ENCODE data around the gene FXYD7. TPM values are rescaled to one million over a fixed set of nuclear protein-coding genes. Genes with fewer than 3 reads are reported as not detected.

FXYD7 gene
- total and polyA plus RNA-seq, 2 donors from 2014 or later: 0.94 TPM; not detected in 1

DNA sequence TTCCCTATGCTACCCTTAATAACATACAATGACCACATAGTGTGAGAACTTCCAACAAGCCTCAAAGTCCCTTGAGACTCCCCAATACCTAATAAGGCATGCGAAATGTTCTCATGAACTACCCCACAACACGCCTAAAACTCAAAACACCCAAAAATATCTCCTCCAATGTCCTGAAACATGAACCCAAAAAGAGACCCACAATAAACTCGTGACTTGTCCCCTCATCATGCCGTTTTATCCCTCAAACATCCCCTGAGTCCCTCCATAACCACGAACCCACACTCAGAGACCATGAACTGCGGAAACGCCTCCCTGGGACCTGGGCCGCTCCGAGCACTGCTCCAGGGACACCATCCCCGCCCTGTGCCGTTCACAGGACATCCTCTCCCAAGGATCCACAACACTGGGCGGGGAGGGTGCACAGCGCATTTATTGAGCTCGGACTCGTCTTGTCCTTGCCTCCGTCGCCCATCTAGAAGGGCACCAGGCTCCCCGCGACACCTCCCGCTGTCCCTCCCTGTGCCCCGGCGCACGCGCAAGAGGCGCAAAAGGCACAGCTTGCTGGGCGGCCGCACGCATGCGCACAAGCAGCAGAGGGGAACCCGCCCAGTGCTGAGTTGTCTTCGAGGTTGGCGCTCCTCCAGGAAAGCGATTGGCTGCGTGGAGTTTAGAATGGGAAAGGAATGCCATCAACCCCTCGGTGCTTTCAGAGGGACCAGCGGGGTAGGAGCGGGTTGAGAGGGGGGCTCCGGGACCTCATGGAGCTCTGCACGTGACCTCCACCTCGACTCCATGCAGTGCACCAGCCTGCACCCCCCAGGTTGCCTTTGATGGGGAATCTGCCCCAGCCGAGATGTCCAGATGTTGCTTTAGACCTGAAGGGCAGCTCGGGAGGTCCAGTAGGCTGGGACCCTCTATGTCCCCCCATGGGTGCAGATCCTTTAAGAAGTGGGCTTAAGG is 18.7 kb upstream of the FXYD7 start:
- FAIRE-seq (no peak), DNase-seq (peak; percentile 91 to 98 (median 95))
- Histone ChIP-seq H3K4me1 (ENCODE audit: control insufficient read depth in 2 of 3, insufficient read depth in 2 of 3, low read depth in 1 of 3, low read length in 3 of 3) (peaks cover 0 to 9% (median 0%) of the 10 kb centered on the region in 3 donors), H3K9me3 (ENCODE audit: control insufficient read depth in 2 of 3, insufficient read depth in 1 of 3, low read length in 3 of 3) (no peaks in the 10 kb centered on the region), H3K27ac (ENCODE audit: low read depth in 2 of 2, low read length in 2 of 2) (peak overlapping the region; percentile 75 to 89), H3K4me3 (ENCODE audit: low read length in 3 of 3) (peak overlapping the region; percentile 70 to 79 (median 77)), H3K27me3 (ENCODE audit: control insufficient read depth, insufficient read depth, low read length) (no peaks in the 10 kb centered on the region), H3K9ac (ENCODE audit: low read length in 3 of 3) (peak overlapping the region; percentile 61 to 88 (median 67)), H3K36me3 (ENCODE audit: control insufficient read depth in 2 of 3, insufficient read depth in 3 of 3, low read length in 3 of 3) (no peaks in the 10 kb centered on the region)
- intact Hi-C loops (cut with DNase I): no loop called here
- TF ChIP-seq, protein P1, sequence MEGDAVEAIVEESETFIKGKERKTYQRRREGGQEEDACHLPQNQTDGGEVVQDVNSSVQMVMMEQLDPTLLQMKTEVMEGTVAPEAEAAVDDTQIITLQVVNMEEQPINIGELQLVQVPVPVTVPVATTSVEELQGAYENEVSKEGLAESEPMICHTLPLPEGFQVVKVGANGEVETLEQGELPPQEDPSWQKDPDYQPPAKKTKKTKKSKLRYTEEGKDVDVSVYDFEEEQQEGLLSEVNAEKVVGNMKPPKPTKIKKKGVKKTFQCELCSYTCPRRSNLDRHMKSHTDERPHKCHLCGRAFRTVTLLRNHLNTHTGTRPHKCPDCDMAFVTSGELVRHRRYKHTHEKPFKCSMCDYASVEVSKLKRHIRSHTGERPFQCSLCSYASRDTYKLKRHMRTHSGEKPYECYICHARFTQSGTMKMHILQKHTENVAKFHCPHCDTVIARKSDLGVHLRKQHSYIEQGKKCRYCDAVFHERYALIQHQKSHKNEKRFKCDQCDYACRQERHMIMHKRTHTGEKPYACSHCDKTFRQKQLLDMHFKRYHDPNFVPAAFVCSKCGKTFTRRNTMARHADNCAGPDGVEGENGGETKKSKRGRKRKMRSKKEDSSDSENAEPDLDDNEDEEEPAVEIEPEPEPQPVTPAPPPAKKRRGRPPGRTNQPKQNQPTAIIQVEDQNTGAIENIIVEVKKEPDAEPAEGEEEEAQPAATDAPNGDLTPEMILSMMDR (IDR thresholded peaks at IDR 0.05; ENCODE audit: borderline replicate concordance, extremely low read depth, insufficient read depth): no peak

DNA sequence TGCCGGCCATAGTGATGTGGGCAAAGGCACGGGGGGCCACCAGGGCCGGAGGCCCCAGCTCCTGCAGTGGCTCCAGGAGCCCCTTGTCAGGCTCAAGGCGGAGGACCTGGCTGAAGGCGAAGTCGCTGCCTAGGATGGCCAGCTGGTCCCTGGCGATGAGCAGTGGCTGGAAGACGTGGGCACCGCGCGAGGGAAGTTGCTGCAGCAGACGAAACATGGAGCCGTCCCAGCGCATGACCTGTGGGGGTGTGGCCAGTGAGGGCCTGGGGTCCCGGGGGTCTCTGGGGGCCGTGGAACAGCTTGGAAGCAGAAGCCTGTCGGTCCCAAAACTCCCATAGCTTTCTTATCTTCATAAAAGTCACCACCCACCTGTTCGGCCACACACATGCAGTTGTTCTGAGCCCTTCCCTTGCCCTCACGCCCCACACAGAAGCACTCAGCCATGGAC is 17.8 kb upstream of the FXYD7 start:
- Histone ChIP-seq H3K9me3 (ENCODE audit: control insufficient read depth in 2 of 3, insufficient read depth in 1 of 3, low read length in 3 of 3) (no peaks in the 10 kb centered on the region), H3K9ac (ENCODE audit: low read length in 3 of 3) (no peak overlapping the region), H3K27me3 (ENCODE audit: control insufficient read depth, insufficient read depth, low read length) (no peaks in the 10 kb centered on the region), H3K4me1 (ENCODE audit: control insufficient read depth in 2 of 3, insufficient read depth in 2 of 3, low read depth in 1 of 3, low read length in 3 of 3) (peaks cover 0 to 9% (median 0%) of the 10 kb centered on the region in 3 donors), H3K36me3 (ENCODE audit: control insufficient read depth in 2 of 3, insufficient read depth in 3 of 3, low read length in 3 of 3) (no peaks in the 10 kb centered on the region), H3K27ac (ENCODE audit: low read depth in 2 of 2, low read length in 2 of 2) (no peak overlapping the region), H3K4me3 (ENCODE audit: low read length in 3 of 3) (peak overlapping the region in 1 of 3 donors; percentile 79)
- FAIRE-seq: no peak
- peak in 1 of 5 donors; percentile 81 for DNase-seq
- TF ChIP-seq, protein P1 (IDR thresholded peaks at IDR 0.05; ENCODE audit: borderline replicate concordance, extremely low read depth, insufficient read depth): no peak
- intact Hi-C loops (cut with DNase I): no loop called here

DNA sequence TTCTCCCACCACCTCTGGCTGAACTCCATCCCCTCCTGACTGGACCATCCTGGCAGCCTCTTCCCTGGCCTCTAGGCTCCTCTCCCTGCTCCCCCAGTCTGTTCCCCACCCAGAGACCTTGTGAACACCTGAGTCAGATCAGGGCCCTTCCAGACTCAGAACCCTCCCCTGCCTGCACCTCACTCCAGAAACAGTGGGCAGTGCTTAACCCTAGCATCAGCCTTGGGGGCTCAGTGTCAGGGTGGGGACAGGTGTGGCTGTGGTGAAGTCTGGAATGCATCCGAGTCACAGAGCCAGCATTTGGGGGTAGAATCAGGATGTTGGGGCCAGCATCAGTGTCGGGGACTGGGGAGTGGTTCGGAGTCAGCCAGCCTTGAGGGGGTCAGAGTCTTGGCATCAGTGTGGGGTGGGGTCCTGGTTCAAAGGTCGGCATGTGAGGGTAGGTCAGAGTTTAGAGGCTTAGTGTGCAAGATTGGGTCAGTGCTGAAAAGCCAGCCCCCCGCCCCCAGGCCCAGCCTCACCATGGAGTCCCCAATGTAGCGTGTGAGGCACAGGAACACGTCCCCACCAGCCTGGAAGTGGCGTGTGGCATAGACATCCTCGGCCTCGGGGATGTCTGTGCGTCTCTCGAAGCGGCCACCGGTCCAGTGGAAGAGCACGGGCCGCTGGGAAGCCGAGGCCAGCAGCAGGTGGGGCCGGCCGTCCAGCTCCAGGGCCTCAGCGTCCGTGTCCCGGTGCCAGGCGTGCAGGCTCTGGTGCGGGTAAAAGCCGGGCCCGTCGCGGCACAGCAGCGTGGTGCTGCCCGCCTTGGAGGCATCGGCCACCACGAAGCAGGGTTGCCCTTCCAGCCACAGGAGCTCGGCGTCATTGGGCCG is 17.1 kb upstream of the FXYD7 start:
- H3K27me3 ChIP-seq (ENCODE audit: control insufficient read depth, insufficient read depth, low read length): no peaks in the 10 kb centered on the region
- H3K9me3 ChIP-seq (ENCODE audit: control insufficient read depth in 2 of 3, insufficient read depth in 1 of 3, low read length in 3 of 3): no peaks in the 10 kb centered on the region
- H3K27ac ChIP-seq (ENCODE audit: low read depth in 2 of 2, low read length in 2 of 2): no peak overlapping the region
- H3K4me1 ChIP-seq (ENCODE audit: control insufficient read depth in 2 of 3, insufficient read depth in 2 of 3, low read depth in 1 of 3, low read length in 3 of 3): peaks cover 0 to 9% (median 0%) of the 10 kb centered on the region in 3 donors
- TF ChIP-seq, protein P1 (IDR thresholded peaks at IDR 0.05; ENCODE audit: borderline replicate concordance, extremely low read depth, insufficient read depth): no peak
- H3K4me3 ChIP-seq (ENCODE audit: low read length in 3 of 3): no peak overlapping the region
- DNase-seq (peak in 1 of 5 donors; percentile 66), FAIRE-seq (no peak)
- no peak overlapping the region for H3K9ac ChIP-seq (ENCODE audit: low read length in 3 of 3)
- intact Hi-C loops (cut with DNase I): no loop called here
- H3K36me3 ChIP-seq (ENCODE audit: control insufficient read depth in 2 of 3, insufficient read depth in 3 of 3, low read length in 3 of 3): no peaks in the 10 kb centered on the region

All from kidney (tissue), 14 donors.